Stomach (tissue), 9 donors: ENCODE measurements around the gene ZBTB43. TPM values are rescaled to one million over a fixed set of nuclear protein-coding genes. Genes with fewer than 3 reads are reported as not detected.

Experiments used
- DNase-seq, 2 donors: peaks; one replicate each; pipeline versions ENCODE4 v3.0.0 to v3.0.0-alpha.2; 2013 to 2019
- H3K27ac ChIP-seq, 5 donors: fragments of 200-600 bp in 4 of 5; sonication (generic) in 4 of 5; one replicate each; pipeline ENCODE4 v1.5.1; 2013 to 2019; ENCODE audit warnings: mild to moderate bottlenecking in 1 of 5, moderate library complexity in 1 of 5
- H3K27me3 ChIP-seq, 3 donors: fragments of 200-600 bp; sonication (generic); one replicate each; pipeline ENCODE4 v1.5.1; 2017 to 2019; ENCODE audit warnings: mixed run types in 1 of 3
- H3K36me3 ChIP-seq, 4 donors: fragments of 200-600 bp; sonication (generic); 1 replicate in 3 of 4; 2 replicates in 1 of 4; pipeline ENCODE4 v1.5.1; 2016 to 2019
- H3K4me1 ChIP-seq, 4 donors: fragments of 200-600 bp; sonication (generic); one replicate each; pipeline ENCODE4 v1.5.1; 2016 to 2019
- H3K4me3 ChIP-seq, 4 donors: fragments of 200-600 bp; sonication (generic) in 3 of 4; one replicate each; pipeline ENCODE4 v1.5.1; 2016 to 2019; ENCODE audit warnings: mild to moderate bottlenecking in 1 of 4
- H3K9me3 ChIP-seq, 4 donors: fragments of 200-600 bp; sonication (generic); one replicate each; pipeline ENCODE4 v1.5.1; 2016 to 2019
- EP300 ChIP-seq: sonication (generic); formaldehyde crosslinking; IDR thresholded peaks from one replicate; pipeline ENCODE4 v1.6.1; 2017; ENCODE audit warnings: antibody characterized with exemption
- POLR2A ChIP-seq, 4 donors: fragments of 450-650 bp; IDR thresholded peaks; one replicate each; pipeline ENCODE4 v1.6.1; 2016; ENCODE audit warnings: antibody characterized with exemption in 4 of 4, control low read depth in 2 of 4, mild to moderate bottlenecking in 1 of 4, moderate library complexity in 1 of 4
- POLR2AphosphoS5 ChIP-seq, 3 donors: sonication (generic); formaldehyde crosslinking; IDR thresholded peaks; one replicate each; pipeline ENCODE4 v1.6.1; 2016; ENCODE audit warnings: antibody characterized with exemption in 3 of 3
- WGBS, 5 donors: extraction: QIAGEN DNeasy Blood & Tissue Kit in 3 of 5; methylation state at CpG; one replicate each; pipeline versions ENCODE4 v1.1.5 to v1.1.7; 2013 to 2018; 5-methylcytosine and 5-hydroxymethylcytosine counted together
- intact Hi-C: fragments of 100-400 bp; cut with DNase I; formaldehyde crosslinking; loops from one replicate; pipeline ENCODE4 v1.15.1; 2023; ENCODE audit warnings: low total_unique reads
- polyA plus RNA-seq, 3 donors: library from polyadenylated mRNA; stranded (reverse); fragments of 200-250 nt; gene quantifications; one replicate each; pipeline ENCODE4 v1.2.3, GENCODE V29; 2013
- total RNA-seq, 5 donors: library from RNA; depleted of rRNA; stranded (reverse); fragments of >200 nt; gene quantifications; one replicate each; pipeline versions ENCODE4 v1.1.0 to v1.2.3, GENCODE V29; 2014 to 2016
- TF ChIP-seq, protein P1 (sequence below), 7 experiments: fragments of 450-650 bp in 4 of 7; fragments of 200-600 bp in 3 of 7; sonication (generic) in 3 of 7; IDR thresholded peaks; one replicate each; pipeline ENCODE4 v1.5.1; 2016 to 2019; ENCODE audit warnings: antibody characterized with exemption in 7 of 7, control low read depth in 2 of 7, mild to moderate bottlenecking in 1 of 7
- donor health status: healthy with polysubstance abuse.
- donor health status: Bipolar disorder and iron deficiency.
- donor health status: healthy.

Gene ZBTB43
- total and polyA plus RNA-seq, 8 donors: 1.8 to 114 (median 6.6) TPM

DNA sequence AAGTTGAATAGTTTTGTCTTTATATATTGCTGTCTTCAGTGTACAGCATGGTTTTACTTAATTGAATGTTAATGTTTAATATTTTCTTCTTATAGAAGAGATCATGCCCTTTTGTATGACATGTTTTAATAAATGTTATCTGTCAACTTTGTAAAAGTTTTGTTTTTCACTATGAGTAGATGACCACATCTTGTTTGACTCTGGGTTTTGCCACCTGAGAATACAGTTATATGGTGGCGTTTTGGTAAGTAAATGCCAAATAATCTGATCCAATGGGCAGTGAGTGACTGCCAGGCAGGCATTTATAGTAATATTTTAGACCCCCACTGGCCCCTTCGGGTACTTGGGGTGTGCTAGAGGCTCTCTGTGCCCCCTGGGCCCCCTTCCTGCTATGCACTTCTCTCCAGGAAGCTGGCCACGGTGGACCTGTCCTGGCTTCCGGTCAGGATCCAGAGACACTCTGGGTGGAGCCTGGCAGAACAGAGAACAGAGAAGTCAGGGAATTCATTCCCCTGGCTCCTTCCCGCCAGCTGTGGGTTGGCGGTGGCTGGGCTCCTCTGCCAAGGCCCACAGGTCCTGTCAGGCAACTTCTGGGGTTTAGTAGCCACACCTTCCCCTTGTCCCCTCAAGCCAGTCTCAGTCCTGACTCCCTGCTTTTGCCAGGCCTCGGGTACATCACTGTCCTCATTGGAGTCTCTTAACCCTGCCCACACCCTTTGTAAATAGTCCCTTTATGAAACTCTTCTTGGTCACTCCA lies 33.4 kb downstream of the ZBTB43 start:
- TF ChIP-seq POLR2A (IDR thresholded peaks at IDR 0.05) (no peak), POLR2AphosphoS5 (IDR thresholded peaks at IDR 0.05) (no peak), EP300 (no peak)
- TF ChIP-seq, protein P1, sequence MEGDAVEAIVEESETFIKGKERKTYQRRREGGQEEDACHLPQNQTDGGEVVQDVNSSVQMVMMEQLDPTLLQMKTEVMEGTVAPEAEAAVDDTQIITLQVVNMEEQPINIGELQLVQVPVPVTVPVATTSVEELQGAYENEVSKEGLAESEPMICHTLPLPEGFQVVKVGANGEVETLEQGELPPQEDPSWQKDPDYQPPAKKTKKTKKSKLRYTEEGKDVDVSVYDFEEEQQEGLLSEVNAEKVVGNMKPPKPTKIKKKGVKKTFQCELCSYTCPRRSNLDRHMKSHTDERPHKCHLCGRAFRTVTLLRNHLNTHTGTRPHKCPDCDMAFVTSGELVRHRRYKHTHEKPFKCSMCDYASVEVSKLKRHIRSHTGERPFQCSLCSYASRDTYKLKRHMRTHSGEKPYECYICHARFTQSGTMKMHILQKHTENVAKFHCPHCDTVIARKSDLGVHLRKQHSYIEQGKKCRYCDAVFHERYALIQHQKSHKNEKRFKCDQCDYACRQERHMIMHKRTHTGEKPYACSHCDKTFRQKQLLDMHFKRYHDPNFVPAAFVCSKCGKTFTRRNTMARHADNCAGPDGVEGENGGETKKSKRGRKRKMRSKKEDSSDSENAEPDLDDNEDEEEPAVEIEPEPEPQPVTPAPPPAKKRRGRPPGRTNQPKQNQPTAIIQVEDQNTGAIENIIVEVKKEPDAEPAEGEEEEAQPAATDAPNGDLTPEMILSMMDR (IDR thresholded peaks at IDR 0.05): no peak
- Histone ChIP-seq H3K36me3 (peaks cover 22 to 49% (median 44%) of the 10 kb centered on the region in 4 donors), H3K4me1 (peaks cover 0 to 11% (median 7%) of the 10 kb centered on the region in 4 donors), H3K27me3 (no peaks in the 10 kb centered on the region), H3K27ac (no peak overlapping the region), H3K9me3 (no peaks in the 10 kb centered on the region), H3K4me3 (no peak overlapping the region)
- intact Hi-C loops: no loop called here
- 59 to 70% (median 59%) methylated on average over 5 to 7 of the region's 7 CpGs for WGBS, 5 donors
- DNase-seq: no peak

DNA sequence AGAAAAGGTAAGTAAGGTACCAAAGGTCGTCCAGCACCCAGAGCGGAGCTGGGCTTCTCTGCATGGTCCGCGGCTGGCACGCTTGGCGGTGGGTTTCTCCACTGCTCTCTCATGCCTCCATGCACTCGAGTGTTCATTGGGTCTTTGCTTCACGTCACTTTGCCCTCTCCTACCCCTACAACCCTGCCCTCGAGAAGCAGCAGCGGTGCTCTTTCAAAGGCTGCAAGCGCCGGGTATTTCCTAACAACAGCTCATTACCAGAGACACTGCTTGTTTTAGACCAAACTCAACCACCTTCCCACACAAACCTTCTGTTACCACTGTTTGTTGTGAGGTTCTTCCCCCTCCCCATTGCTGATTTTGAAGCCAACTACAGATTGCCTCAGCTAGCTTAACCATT lies 34.1 kb downstream of the ZBTB43 start:
- Histone ChIP-seq H3K4me3 (no peak overlapping the region), H3K36me3 (peaks cover 16 to 43% (median 38%) of the 10 kb centered on the region in 4 donors), H3K9me3 (no peaks in the 10 kb centered on the region), H3K4me1 (peaks cover 0 to 11% (median 7%) of the 10 kb centered on the region in 4 donors), H3K27ac (no peak overlapping the region), H3K27me3 (no peaks in the 10 kb centered on the region)
- intact Hi-C loops: no loop called here
- no peak for DNase-seq
- WGBS, 5 donors: 82 to 92% (median 89%) methylated on average over 12 of the region's 12 CpGs
- no peak for TF ChIP-seq EP300
- TF ChIP-seq, protein P1 (IDR thresholded peaks at IDR 0.05): no peak
- TF ChIP-seq POLR2A (IDR thresholded peaks at IDR 0.05): no peak
- TF ChIP-seq POLR2AphosphoS5 (IDR thresholded peaks at IDR 0.05): no peak

DNA sequence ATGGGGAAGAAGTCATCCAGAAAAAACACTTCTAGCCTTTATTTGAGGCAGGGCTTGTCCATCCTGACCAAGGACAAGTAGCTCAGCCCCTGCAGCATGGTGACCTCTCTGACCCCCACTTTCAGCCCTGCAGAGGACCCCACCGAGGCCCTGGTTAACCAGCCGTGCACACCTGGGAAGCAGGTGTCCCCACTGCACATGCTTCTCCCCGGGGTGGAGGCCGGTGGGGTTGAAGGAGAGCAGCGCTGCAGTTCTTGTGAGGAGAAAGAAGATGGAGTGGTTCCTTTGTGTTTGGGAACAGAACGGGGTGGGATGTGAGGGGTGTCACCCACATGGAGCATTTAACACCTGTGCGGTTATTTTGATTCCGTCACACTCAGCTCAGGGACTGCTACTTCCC lies 34.5 kb downstream of the ZBTB43 start:
- Histone ChIP-seq H3K4me3 (no peak overlapping the region), H3K36me3 (peaks cover 12 to 39% (median 34%) of the 10 kb centered on the region in 4 donors), H3K4me1 (peaks cover 0 to 11% (median 7%) of the 10 kb centered on the region in 4 donors), H3K27me3 (no peaks in the 10 kb centered on the region), H3K9me3 (no peaks in the 10 kb centered on the region), H3K27ac (no peak overlapping the region)
- no peak for TF ChIP-seq EP300
- TF ChIP-seq, protein P1 (IDR thresholded peaks at IDR 0.05): no peak
- TF ChIP-seq POLR2AphosphoS5 (IDR thresholded peaks at IDR 0.05): no peak
- TF ChIP-seq POLR2A (IDR thresholded peaks at IDR 0.05): no peak
- intact Hi-C loops: no loop called here
- WGBS, 5 donors: 78 to 87% (median 83%) methylated on average over 5 to 8 of the region's 8 CpGs
- DNase-seq: no peak

DNA sequence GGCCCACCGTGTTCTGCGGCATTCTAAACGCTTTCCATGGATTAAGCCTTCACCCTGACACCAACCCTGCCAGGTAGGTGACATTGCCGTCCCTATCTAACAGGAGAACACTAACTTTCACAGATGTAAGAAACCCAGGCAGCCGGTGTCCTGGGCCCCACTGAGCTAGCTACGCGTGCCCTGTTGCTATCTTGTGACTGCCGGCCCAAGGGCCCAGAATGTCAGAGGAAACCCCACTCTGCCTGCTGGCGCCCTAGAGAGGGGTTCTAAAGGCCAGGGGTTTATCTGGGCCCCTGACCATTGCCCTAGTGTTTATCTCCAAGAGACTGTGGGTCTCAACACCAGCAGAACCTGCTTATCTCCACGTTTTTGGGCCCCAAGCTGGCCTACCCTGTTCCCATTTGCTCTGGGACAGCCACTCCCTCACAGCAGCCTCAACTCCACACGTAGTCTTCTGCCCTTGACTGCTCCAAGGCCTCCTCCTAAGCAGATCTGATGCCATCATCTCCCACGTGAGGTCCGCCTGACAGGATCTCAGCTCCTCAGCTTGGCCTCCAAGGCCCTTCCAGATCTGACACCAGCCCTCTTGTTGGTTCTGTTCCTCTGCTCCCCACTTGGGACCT lies 37.5 kb downstream of the ZBTB43 start:
- Histone ChIP-seq H3K36me3 (peaks cover 2 to 18% (median 15%) of the 10 kb centered on the region in 4 donors), H3K4me1 (peaks cover 0 to 11% (median 6%) of the 10 kb centered on the region in 4 donors), H3K27me3 (no peaks in the 10 kb centered on the region), H3K27ac (no peak overlapping the region), H3K9me3 (no peaks in the 10 kb centered on the region), H3K4me3 (no peak overlapping the region)
- DNase-seq: peak in 1 of 2 donors; percentile 12
- TF ChIP-seq, protein P1 (IDR thresholded peaks at IDR 0.05): no peak
- TF ChIP-seq EP300: no peak
- no peak for TF ChIP-seq POLR2AphosphoS5 (IDR thresholded peaks at IDR 0.05)
- TF ChIP-seq POLR2A (IDR thresholded peaks at IDR 0.05): no peak
- intact Hi-C loops: no loop called here
- WGBS, 5 donors: 70 to 81% (median 78%) methylated on average over 11 to 13 of the region's 13 CpGs
